Measurements from ENCODE around the gene CSNK1G1.

- TF ChIP-seq POLR2A (IDR thresholded peaks at IDR 0.05) = no peak
- TF ChIP-seq CTCF (IDR thresholded peaks at IDR 0.05) = no peak
Measured at GRCh38 chr15:64305261-64305660, 50.7 kb downstream of the CSNK1G1 start.
